GM19240 (cell line): ENCODE measurements around the gene CMTM6.
"Not testable (repeated sequence)": the region's sequence is repeated elsewhere in the genome, so short reads cannot be mapped to it uniquely, and the experiment has no call there.

ENCODE experiments used
- DNase-seq: peaks from one replicate; pipeline ENCODE4 v3.0.0; 2011; ENCODE audit warnings: low spot score; ENCODE audit not compliant: insufficient read length

Gene CMTM6

DNA sequence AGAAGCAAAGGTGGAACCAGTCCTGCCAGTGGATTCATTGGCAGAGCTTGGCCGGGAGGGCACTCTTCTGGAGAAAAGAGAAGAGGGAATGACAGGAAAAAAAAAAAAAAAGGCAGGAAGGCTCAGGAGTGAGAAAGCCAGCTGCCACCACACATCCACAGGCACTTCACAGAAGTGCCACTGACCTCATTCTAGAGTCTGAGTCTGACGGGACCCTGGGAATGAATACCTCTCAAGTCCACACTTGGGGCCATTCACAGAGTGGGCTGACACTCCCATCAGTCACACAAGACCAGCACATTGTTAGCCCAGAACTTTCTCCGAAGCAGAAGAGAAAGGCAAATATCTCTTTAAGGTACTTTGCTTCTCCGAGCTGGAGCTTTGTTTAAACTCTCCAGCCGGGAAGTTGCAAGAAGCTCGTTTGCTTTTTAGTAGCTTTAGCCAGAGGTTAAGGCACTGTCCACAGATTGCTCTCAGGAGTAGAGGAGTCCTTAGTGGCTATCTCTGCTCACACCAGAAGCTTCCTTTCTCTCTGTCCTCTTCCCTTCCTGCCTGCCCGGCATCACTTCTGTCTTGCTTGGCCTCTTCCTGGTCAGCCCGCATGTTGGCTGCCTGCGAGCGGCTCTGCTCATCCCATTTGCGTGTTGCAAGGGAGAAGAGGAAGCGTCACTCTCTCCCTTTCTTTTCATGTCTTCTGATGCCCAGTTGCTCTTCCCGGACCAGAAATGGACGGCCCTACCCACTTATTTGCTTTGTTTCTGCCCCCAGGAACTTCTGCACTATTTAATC is 53.8 kb downstream of the CMTM6 start:
- DNase-seq = no peak

GRCh38 chr3:32447865-32448400 is 54.7 kb downstream of the CMTM6 start:
- no peak for DNase-seq

DNA sequence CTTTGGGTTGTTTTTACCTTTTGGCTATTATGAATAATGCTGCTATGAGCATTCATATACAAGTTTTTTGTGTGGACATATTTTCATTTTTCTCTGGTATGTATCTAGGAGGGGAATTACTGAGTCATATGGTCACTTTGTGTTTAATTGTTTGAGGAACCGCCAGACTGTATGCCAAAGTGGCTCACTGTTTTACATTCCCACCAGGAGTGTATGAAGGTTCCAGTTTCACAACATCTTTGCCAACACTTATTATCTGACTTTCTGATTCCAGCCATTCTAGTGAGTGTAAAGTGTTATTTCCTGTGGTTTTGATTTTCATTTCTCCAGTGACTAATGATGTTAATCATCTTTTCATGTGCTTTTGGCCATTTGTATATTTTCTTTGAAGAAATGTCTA is 59.2 kb downstream of the CMTM6 start:
- no peak for DNase-seq

DNA sequence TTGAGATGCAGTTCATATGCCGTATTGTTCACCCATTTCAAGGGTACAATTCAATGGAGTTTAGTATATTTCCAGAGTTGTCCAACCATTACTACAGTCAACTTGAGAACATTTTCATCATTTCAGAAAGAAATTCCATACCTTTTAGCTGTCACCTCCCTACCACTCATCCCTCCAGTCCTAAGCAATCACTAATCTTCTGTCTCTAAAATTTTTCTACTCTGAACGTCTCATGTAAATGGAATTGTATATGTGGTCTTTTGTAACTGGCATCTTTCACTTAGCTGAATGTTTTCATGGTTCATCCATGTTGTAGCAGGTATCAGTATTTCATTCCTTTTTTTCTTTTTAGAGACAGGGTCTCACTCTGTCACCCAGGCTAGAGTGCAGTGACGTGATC is 59.9 kb downstream of the CMTM6 start:
- no peak for DNase-seq

DNA sequence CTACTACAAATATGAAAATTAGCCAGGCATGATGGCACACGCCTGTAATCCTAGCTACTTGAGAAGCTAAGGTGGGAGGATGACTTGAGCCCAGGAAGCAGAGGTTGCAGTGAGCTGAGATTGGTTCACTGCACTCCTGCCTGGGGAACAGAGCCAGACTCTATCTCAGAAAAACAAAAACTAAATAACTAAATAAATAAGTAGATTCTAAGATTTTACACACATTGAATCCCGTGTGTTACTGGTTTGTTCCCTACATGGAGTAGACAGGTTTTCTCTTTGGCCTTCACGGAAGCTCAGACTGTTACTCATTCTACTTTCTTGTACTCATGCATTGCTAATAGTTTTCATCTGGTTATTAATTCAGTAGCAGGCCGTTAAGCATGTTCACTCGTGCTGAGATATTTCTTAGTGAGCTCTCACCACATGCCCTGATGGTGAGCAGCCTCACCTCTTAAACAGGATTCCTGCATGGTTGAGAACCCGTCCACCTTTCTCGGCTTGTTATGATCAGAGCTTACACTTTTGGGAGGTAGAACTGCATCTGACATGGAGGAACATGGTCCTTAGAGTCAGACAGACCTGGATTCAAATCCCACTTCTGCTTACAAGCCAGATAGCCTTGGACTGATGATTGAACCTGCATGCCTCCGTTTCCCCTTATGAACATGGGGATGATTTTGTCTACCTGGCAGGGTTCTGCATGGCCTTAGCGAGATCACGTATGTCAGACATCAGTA is 61.9 kb downstream of the CMTM6 start:
- DNase-seq = no peak

GRCh38 chr3:32439421-32439820 is 63.2 kb downstream of the CMTM6 start:
- not testable (repeated sequence) for DNase-seq

- peak; percentile 66 for DNase-seq
These were observed 63.9 kb downstream of the CMTM6 start for GRCh38 chr3:32438596-32439344.

GRCh38 chr3:32437896-32438295 is 64.8 kb downstream of the CMTM6 start:
- DNase-seq = no peak

DNA sequence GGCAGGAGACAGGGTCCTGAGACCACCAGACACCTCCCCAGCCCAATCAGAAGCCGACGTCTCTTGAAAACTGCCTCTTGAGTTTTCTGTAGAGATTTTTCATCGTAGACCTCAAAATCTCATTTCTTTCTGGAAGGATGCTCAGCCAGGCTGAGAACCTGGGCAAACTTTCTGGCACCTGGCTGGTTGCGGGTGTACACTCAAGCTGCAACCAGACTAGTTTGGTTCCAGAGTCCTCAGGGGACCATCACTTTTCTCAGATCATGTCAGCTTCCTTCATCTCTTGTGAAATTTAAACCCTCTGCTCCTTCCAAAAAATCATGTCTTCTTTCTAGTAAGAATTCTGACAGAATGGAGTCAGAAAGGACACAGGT is 65.8 kb downstream of the CMTM6 start:
- DNase-seq = no peak

DNA sequence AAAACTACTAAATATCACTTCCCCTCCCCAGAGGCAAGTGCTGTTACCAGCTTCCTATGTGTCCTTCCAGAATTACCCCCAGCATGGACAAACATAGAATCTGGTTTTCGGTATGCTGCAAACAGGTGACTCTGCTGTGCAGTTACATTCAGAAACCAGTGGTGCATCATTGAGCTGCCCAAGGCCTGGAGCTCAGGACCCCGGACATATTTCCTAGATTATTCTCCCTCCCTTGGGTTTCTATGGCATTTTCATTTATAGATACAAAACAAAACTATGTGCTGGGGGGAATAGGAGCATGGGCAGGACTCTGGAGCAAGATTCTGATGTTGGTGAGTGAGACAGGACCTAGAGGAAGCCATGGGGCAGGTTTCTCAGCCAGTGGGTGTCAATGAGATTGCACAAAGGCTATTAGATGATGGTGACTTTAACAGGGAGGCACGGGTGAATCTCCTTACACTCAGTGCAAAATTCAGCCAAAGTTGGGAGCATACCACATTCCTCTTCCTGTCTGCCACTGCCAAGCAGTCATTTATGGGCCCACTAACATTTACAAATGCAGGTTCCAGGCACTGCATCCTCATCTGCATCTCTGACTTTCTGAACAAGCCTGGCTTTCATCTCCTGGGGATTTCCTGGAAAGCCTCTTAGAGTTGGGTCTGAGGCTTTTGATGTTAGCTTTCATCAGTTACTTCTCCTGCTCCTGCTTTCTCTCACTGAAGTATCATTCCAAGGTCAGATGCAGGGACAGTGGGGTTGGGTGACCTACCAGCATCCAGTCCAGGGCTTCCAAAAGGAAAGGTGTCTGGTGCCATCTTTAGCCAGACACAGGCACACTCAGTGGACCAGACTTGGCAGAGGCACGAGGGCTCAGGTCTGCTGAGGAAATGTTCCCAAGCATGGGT is 66.5 kb downstream of the CMTM6 start:
- DNase-seq = no peak

DNA sequence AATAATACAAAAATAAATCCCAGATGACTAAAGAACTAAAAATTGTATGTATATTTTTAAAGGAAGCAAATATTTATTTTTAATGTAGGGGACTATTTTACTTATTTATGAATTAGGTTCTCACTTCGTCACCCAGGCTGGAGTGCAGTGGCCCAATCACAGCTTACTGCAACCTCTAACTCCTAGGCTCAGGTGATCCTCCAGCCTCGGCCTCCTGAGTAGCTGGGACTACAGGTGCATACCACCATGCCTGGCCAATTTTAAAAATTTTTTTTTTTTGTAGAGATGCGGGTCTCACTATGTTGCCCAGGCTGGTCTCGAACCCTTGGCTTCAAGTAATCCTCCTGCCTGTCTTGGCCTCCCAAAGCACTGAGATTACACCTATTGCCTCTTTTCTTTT is 68.4 kb downstream of the CMTM6 start:
- DNase-seq = no peak

GRCh38 chr3:32432711-32433530 is 69.7 kb downstream of the CMTM6 start:
- DNase-seq = no peak

GRCh38 chr3:32432045-32432710 is 70.5 kb downstream of the CMTM6 start:
- no peak for DNase-seq

- no peak for DNase-seq
These were observed 71.2 kb downstream of the CMTM6 start for GRCh38 chr3:32431481-32431880.
